ENCODE results near the gene DCLK1. TPM values are rescaled to one million over a fixed set of nuclear protein-coding genes. Genes with fewer than 3 reads are reported as not detected.

The DCLK1 gene
- total and polyA plus RNA-seq, 9 donors = 3.3 to 37.0 (median 20.7) TPM

DNA sequence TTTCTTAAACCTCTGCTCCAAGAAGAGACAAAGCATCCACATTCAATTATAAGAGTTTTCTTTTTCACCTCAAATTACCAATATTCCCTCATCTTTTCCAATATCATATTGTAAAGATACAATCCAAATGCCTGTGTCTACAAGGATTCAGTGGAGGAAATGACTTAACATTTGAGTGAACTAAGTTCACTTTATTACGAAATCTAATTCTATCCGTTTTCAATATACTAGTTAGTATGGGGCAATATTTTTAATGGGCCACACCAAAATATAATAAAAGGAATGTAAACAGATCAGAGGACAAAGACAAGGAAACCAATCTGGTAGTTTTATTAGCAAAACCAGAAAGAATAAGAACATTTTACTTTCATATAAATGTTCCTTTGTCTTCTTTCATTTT, 136.0 kb downstream of the DCLK1 start:
- no peaks in the 10 kb centered on the region for H3K27me3 ChIP-seq
- DNase-seq = no peak
- no peak overlapping the region for H3K4me3 ChIP-seq
- peak overlapping the region in 1 of 2 donors; percentile 2 for H3K27ac ChIP-seq
- no peaks in the 10 kb centered on the region for H3K9me3 ChIP-seq
- intact Hi-C loops (cut with DNase I) = loop anchor here in 1 of 4 donors (10.0 kb wide), 1 partner anchor 60 kb away; no protein-coding TSS in a partner anchor
- 44 to 60% (median 53%) methylated on average over 2 of the region's 2 CpGs for WGBS, 3 donors
- TF ChIP-seq, protein P1, sequence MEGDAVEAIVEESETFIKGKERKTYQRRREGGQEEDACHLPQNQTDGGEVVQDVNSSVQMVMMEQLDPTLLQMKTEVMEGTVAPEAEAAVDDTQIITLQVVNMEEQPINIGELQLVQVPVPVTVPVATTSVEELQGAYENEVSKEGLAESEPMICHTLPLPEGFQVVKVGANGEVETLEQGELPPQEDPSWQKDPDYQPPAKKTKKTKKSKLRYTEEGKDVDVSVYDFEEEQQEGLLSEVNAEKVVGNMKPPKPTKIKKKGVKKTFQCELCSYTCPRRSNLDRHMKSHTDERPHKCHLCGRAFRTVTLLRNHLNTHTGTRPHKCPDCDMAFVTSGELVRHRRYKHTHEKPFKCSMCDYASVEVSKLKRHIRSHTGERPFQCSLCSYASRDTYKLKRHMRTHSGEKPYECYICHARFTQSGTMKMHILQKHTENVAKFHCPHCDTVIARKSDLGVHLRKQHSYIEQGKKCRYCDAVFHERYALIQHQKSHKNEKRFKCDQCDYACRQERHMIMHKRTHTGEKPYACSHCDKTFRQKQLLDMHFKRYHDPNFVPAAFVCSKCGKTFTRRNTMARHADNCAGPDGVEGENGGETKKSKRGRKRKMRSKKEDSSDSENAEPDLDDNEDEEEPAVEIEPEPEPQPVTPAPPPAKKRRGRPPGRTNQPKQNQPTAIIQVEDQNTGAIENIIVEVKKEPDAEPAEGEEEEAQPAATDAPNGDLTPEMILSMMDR (IDR thresholded peaks at IDR 0.05) = no peak
- TF ChIP-seq POLR2A (IDR thresholded peaks at IDR 0.05) (no peak), EP300 (IDR thresholded peaks at IDR 0.05) (no peak)
- H3K36me3 ChIP-seq = no peaks in the 10 kb centered on the region
- peaks cover 3% of the 10 kb centered on the region for H3K4me1 ChIP-seq (ENCODE audit: insufficient read depth)

DNA sequence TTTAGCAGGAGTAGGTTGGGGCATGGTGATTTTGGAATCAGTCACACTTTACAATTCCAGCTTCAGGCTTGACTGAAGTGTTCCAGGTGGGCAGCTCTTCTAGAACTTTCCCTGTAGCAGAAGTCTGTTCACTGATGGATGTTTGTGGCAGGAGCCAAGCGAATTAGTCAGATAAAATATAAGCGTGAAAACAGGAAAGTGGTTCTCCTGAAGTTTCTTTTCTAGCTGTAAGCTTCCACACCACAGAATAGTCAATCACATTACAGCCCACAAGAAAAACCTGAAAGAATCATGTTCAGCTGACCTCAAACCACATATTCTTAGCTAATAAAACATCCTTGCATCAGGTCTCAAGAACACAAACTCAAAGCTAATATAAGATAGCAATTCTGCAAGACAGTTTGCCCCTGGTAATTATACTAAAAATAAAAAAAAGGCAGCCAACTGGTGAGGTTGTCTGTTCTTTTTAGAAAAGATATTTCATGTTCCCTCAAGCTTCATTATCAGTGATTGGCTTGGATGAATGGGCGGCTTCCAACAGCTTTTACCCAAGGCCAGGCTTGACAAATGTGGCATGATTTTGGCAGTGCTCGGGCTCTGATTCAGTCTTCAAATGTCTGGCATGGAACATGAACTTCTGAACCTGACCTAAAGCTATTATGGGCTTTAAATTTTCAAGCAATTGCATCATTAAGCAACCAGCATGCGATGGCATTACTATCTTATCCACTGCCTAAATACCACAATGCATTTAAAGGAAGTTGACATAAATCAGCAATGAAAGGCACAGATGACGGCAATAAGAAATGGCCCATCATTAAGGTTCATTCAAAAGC, 136.8 kb downstream of the DCLK1 start:
- H3K36me3 ChIP-seq = no peaks in the 10 kb centered on the region
- peak overlapping the region in 1 of 2 donors; percentile 46 for H3K27ac ChIP-seq
- WGBS, 3 donors = 27 to 40% (median 34%) methylated on average over 6 of the region's 6 CpGs
- no peak overlapping the region for H3K4me3 ChIP-seq
- peaks cover 3% of the 10 kb centered on the region for H3K4me1 ChIP-seq (ENCODE audit: insufficient read depth)
- no peaks in the 10 kb centered on the region for H3K9me3 ChIP-seq
- H3K27me3 ChIP-seq = no peaks in the 10 kb centered on the region
- TF ChIP-seq, protein P1 (IDR thresholded peaks at IDR 0.05) = no peak
- TF ChIP-seq EP300 (IDR thresholded peaks at IDR 0.05) (no peak), POLR2A (IDR thresholded peaks at IDR 0.05) (no peak)
- peak; percentile 27 to 68 (median 57) for DNase-seq
- intact Hi-C loops (cut with DNase I) = loop anchor here in 1 of 4 donors (10.0 kb wide), 1 partner anchor 60 kb away; no protein-coding TSS in a partner anchor

DNA sequence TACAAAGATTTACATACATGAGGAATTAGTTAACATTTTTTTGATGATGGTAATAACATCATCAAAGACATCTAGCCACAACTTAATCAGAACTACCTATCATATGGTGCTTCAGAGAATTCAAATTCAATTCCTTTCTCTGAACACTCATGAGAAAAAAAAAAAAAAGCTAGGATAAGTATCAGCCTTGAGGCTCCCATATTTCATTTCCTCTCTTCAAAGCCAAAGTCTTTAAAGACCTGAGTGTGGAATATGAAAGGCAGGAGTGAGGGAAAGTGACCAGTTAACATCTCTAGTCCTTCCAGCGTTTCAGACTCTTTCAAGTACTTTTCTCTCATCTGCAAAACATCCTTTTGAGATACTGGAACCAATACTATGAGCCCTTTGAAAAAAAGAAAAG, 137.5 kb downstream of the DCLK1 start:
- peaks cover 3% of the 10 kb centered on the region for H3K4me1 ChIP-seq (ENCODE audit: insufficient read depth)
- DNase-seq = no peak
- H3K9me3 ChIP-seq = no peaks in the 10 kb centered on the region
- no peak overlapping the region for H3K4me3 ChIP-seq
- H3K36me3 ChIP-seq = no peaks in the 10 kb centered on the region
- intact Hi-C loops (cut with DNase I) = loop anchor here in 1 of 4 donors (10.0 kb wide), 1 partner anchor 61 kb away; no protein-coding TSS in a partner anchor
- H3K27ac ChIP-seq = peak overlapping the region in 1 of 2 donors; percentile 15
- no peaks in the 10 kb centered on the region for H3K27me3 ChIP-seq
- 22 to 27% (median 25%) methylated on average over 1 of the region's 1 CpG for WGBS, 3 donors
- TF ChIP-seq, protein P1 (IDR thresholded peaks at IDR 0.05) = no peak
- TF ChIP-seq POLR2A (IDR thresholded peaks at IDR 0.05) = no peak
- no peak for TF ChIP-seq EP300 (IDR thresholded peaks at IDR 0.05)

DNA sequence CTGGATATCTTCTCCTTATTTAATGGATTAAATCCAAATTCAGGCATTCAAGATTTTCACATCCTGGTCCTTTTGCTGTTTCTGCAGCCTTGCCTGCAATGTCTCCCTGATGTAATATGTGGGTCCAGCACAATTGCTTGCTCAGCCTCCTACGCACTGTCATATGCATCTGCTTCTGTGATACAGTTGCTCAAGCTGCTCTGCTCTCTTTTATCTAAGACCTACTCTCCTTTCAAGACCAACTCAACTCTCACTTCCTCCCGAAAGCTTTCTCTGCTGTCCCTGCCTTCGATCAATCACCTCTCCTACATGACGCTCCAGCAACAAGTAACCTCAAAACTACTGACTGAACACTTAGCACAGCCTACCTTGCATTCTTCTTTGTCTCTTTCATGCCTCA, 138.2 kb downstream of the DCLK1 start:
- Histone ChIP-seq H3K4me3 (no peak overlapping the region), H3K9me3 (no peaks in the 10 kb centered on the region), H3K36me3 (no peaks in the 10 kb centered on the region), H3K27ac (no peak overlapping the region), H3K4me1 (ENCODE audit: insufficient read depth) (peaks cover 3% of the 10 kb centered on the region), H3K27me3 (no peaks in the 10 kb centered on the region)
- no peak for DNase-seq
- WGBS, 3 donors = 82 to 89% (median 83%) methylated on average over 4 of the region's 4 CpGs
- intact Hi-C loops (cut with DNase I) = loop anchor here in 1 of 4 donors (10.0 kb wide), 1 partner anchor 62 kb away; no protein-coding TSS in a partner anchor
- TF ChIP-seq, protein P1 (IDR thresholded peaks at IDR 0.05) = no peak
- TF ChIP-seq EP300 (IDR thresholded peaks at IDR 0.05) (no peak), POLR2A (IDR thresholded peaks at IDR 0.05) (no peak)
